Measurements from ENCODE around the gene KLHL29.

DNA sequence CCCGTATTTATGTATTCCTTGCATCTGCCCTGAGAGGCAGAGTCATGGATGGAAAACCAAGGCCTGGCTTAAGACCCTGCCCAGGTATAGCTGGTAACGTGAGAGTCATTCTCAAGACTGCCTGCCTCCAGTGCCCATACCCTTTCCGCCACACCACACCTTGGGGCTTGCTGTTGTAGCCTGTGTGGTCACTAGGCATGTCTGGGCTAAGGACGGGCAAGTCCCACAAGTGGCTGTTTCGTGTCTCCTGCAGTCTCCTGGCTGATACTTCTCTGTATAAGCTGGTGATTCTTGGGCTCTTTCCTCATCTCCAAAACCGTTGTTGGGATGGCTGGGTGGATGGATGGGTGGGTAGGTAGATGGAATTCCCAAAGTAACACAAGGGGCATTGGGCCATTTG lies 269.8 kb downstream of the KLHL29 start:
- TF ChIP-seq TCF12 (IDR thresholded peaks at IDR 0.05; ENCODE audit: low read depth) (no peak), EP300 (IDR thresholded peaks at IDR 0.05; ENCODE audit: borderline replicate concordance) (no peak), RAD21 (IDR thresholded peaks at IDR 0.05; ENCODE audit: low read depth) (no peak), EGR1 (IDR thresholded peaks at IDR 0.05) (no peak)
- TF ChIP-seq, protein P1, sequence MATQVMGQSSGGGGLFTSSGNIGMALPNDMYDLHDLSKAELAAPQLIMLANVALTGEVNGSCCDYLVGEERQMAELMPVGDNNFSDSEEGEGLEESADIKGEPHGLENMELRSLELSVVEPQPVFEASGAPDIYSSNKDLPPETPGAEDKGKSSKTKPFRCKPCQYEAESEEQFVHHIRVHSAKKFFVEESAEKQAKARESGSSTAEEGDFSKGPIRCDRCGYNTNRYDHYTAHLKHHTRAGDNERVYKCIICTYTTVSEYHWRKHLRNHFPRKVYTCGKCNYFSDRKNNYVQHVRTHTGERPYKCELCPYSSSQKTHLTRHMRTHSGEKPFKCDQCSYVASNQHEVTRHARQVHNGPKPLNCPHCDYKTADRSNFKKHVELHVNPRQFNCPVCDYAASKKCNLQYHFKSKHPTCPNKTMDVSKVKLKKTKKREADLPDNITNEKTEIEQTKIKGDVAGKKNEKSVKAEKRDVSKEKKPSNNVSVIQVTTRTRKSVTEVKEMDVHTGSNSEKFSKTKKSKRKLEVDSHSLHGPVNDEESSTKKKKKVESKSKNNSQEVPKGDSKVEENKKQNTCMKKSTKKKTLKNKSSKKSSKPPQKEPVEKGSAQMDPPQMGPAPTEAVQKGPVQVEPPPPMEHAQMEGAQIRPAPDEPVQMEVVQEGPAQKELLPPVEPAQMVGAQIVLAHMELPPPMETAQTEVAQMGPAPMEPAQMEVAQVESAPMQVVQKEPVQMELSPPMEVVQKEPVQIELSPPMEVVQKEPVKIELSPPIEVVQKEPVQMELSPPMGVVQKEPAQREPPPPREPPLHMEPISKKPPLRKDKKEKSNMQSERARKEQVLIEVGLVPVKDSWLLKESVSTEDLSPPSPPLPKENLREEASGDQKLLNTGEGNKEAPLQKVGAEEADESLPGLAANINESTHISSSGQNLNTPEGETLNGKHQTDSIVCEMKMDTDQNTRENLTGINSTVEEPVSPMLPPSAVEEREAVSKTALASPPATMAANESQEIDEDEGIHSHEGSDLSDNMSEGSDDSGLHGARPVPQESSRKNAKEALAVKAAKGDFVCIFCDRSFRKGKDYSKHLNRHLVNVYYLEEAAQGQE (IDR thresholded peaks at IDR 0.05; ENCODE audit: low read depth), result no peak

Measured in Ishikawa (cell line).